Measurements from ENCODE around the gene CHSY1. TPM values are rescaled to one million over a fixed set of nuclear protein-coding genes. Genes with fewer than 3 reads are reported as not detected.

Gene CHSY1
- total RNA-seq, 4 donors from 2014 or later = 13.3 to 31.6 (median 19.6) TPM

- TF ChIP-seq POLR2A (IDR thresholded peaks at IDR 0.05; ENCODE audit: low read depth) (no peak), CTCF (IDR thresholded peaks at IDR 0.05) (no peak), POLR2AphosphoS5 (IDR thresholded peaks at IDR 0.05) (no peak), EP300 (IDR thresholded peaks at IDR 0.05) (no peak)
- Histone ChIP-seq H3K4me1 (peaks cover 42 to 85% (median 82%) of the 10 kb centered on the region in 4 donors), H3K27me3 (no peaks in the 10 kb centered on the region), H3K36me3 (peaks cover 0 to 10% (median 0%) of the 10 kb centered on the region in 4 donors), H3K4me3 (no peak overlapping the region), H3K27ac (replicated peaks in 1 of 4) (no peak overlapping the region), H3K9me3 (no peaks in the 10 kb centered on the region)
- no peak for DNase-seq (ENCODE audit: extremely low spot score)
- intact Hi-C loops (cut with DNase I) = loop anchor here (5.0 kb wide), 1 partner anchor 46 kb away; no protein-coding TSS in a partner anchor
- 69% methylated on average over 3 of the region's 3 CpGs for WGBS
Measured at GRCh38 chr15:101248274-101248673, 3.6 kb downstream of the CHSY1 start.

- WGBS = 83% methylated on average over 10 of the region's 10 CpGs
- no peak for DNase-seq (ENCODE audit: extremely low spot score)
- Histone ChIP-seq H3K27ac (replicated peaks in 1 of 4) (peak overlapping the region in 3 of 4 donors; percentile 13 to 21 (median 15)), H3K4me3 (no peak overlapping the region), H3K4me1 (peaks cover 54 to 87% (median 84%) of the 10 kb centered on the region in 4 donors), H3K36me3 (peaks cover 0 to 10% (median 0%) of the 10 kb centered on the region in 4 donors), H3K9me3 (no peaks in the 10 kb centered on the region), H3K27me3 (no peaks in the 10 kb centered on the region)
- intact Hi-C loops (cut with DNase I) = loop anchor here (5.0 kb wide), 1 partner anchor 45 kb away; no protein-coding TSS in a partner anchor
- TF ChIP-seq CTCF (IDR thresholded peaks at IDR 0.05) = no peak
Measured at GRCh38 chr15:101246824-101247745, 4.8 kb downstream of the CHSY1 start.

- peak overlapping the region in 2 of 4 donors; percentile 13 to 15 for H3K27ac ChIP-seq (replicated peaks in 1 of 4)
- no peaks in the 10 kb centered on the region for H3K9me3 ChIP-seq
- no peaks in the 10 kb centered on the region for H3K27me3 ChIP-seq
- H3K4me3 ChIP-seq = no peak overlapping the region
- TF ChIP-seq CTCF (IDR thresholded peaks at IDR 0.05) = no peak
- no peak for TF ChIP-seq POLR2AphosphoS5 (IDR thresholded peaks at IDR 0.05)
- no peak for TF ChIP-seq POLR2A (IDR thresholded peaks at IDR 0.05; ENCODE audit: low read depth)
- H3K4me1 ChIP-seq = peaks cover 55 to 94% (median 90%) of the 10 kb centered on the region in 4 donors
- H3K36me3 ChIP-seq = peaks cover 0 to 10% (median 0%) of the 10 kb centered on the region in 4 donors
- intact Hi-C loops (cut with DNase I) = loop anchor here (5.0 kb wide), 1 partner anchor 44 kb away; no protein-coding TSS in a partner anchor
- 65% methylated on average over 6 of the region's 6 CpGs for WGBS
- no peak for DNase-seq (ENCODE audit: extremely low spot score)
Measured at GRCh38 chr15:101246391-101246790, 5.5 kb downstream of the CHSY1 start.

GRCh38 chr15:101244889-101245668 lies 6.8 kb downstream of the CHSY1 start:
- H3K9me3 ChIP-seq = no peaks in the 10 kb centered on the region
- peaks cover 50 to 98% (median 95%) of the 10 kb centered on the region in 4 donors for H3K4me1 ChIP-seq
- TF ChIP-seq EP300 (IDR thresholded peaks at IDR 0.05) (no peak), CTCF (IDR thresholded peaks at IDR 0.05) (no peak), POLR2AphosphoS5 (IDR thresholded peaks at IDR 0.05) (no peak), POLR2A (IDR thresholded peaks at IDR 0.05; ENCODE audit: low read depth) (no peak)
- intact Hi-C loops (cut with DNase I) = loop anchor here (5.0 kb wide), 1 partner anchor 43 kb away; no protein-coding TSS in a partner anchor
- no peak overlapping the region for H3K4me3 ChIP-seq
- H3K27me3 ChIP-seq = no peaks in the 10 kb centered on the region
- H3K36me3 ChIP-seq = peaks cover 0 to 10% (median 0%) of the 10 kb centered on the region in 4 donors
- peak overlapping the region in 2 of 4 donors; percentile 3 for H3K27ac ChIP-seq (replicated peaks in 1 of 4)
- no peak for DNase-seq (ENCODE audit: extremely low spot score)
- 96% methylated on average over 12 of the region's 14 CpGs for WGBS
